Naive B cell (primary cell): ENCODE results near the gene CYBA. TPM values are rescaled to one million over a fixed set of nuclear protein-coding genes. Genes with fewer than 3 reads are reported as not detected.
A peak's percentile ranks its signal among the peaks of the same experiment; 100 is the strongest.

Experiments
- ATAC-seq, 2 donors: fragments of 150-1000 bp; cut with Tn5 transposase; 2 replicates each; pipeline ENCODE4 v1.10.0; 2021; ENCODE audit warnings: low read depth in 2 of 2, mild to moderate bottlenecking in 2 of 2, moderate library complexity in 2 of 2
- DNase-seq: peaks from one replicate; pipeline ENCODE4 v3.0.0; 2022
- H3K27ac Mint-ChIP-seq, 6 donors: one replicate each; pipeline ENCODE4 v1.8.0; 2020 to 2022; ENCODE audit warnings: mild to moderate bottlenecking in 6 of 6, mixed read lengths in 6 of 6, moderate library complexity in 5 of 6, inconsistent platforms in 2 of 6
- H3K27me3 Mint-ChIP-seq, 3 donors: one replicate each; pipeline ENCODE4 v1.8.0; 2021 to 2022; ENCODE audit warnings: mixed read lengths in 3 of 3, mild to moderate bottlenecking in 1 of 3
- H3K36me3 Mint-ChIP-seq, 2 donors: one replicate each; pipeline ENCODE4 v1.8.0; 2020 to 2022; ENCODE audit warnings: mixed read lengths in 2 of 2, inconsistent platforms in 1 of 2, mild to moderate bottlenecking in 1 of 2
- H3K4me1 Mint-ChIP-seq, 3 donors: one replicate each; pipeline ENCODE4 v1.8.0; 2020 to 2022; ENCODE audit warnings: mixed read lengths in 3 of 3, inconsistent platforms in 1 of 3, mild to moderate bottlenecking in 1 of 3, moderate library complexity in 1 of 3
- H3K4me3 Mint-ChIP-seq, 8 donors: one replicate each; pipeline ENCODE4 v1.8.0; 2020 to 2022; ENCODE audit warnings: mild to moderate bottlenecking in 8 of 8, mixed read lengths in 8 of 8, moderate library complexity in 8 of 8, inconsistent platforms in 2 of 8
- H3K9me3 Mint-ChIP-seq, 7 donors: one replicate each; pipeline ENCODE4 v1.8.0; 2020 to 2022; ENCODE audit warnings: mixed read lengths in 7 of 7, mild to moderate bottlenecking in 5 of 7, inconsistent platforms in 2 of 7, moderate library complexity in 1 of 7
- polyA plus RNA-seq, 6 donors: library from polyadenylated mRNA; unstranded; fragments of 300-500 nt; fragmentation: Illumina TruSeq; gene quantifications; one replicate each; pipeline ENCODE4 v1.2.3, GENCODE V29; 2021; ENCODE audit warnings: low read depth in 6 of 6

Gene CYBA
- polyA plus RNA-seq, 6 donors from 2014 or later, result 1,408 to 2,468 (median 1,616) TPM

GRCh38 chr16:88691924-88692560 is 41.2 kb upstream of the CYBA start:
- Mint-ChIP-seq H3K27me3 (no peaks in the 10 kb centered on the region), H3K4me1 (peaks cover 15 to 31% (median 29%) of the 10 kb centered on the region in 3 donors), H3K9me3 (no peaks in the 10 kb centered on the region), H3K36me3 (no peaks in the 10 kb centered on the region), H3K27ac (peak overlapping the region in 3 of 6 donors; percentile 26 to 90 (median 77)), H3K4me3 (peak overlapping the region in 7 of 8 donors; percentile 36 to 84 (median 61))
- ATAC-seq (peak; percentile 70 to 74), DNase-seq (peak; percentile 44)

GRCh38 chr16:88691129-88691813 is 40.4 kb upstream of the CYBA start:
- DNase-seq (no peak), ATAC-seq (peak in 1 of 2 donors; percentile 3)
- Mint-ChIP-seq H3K4me3 (peak overlapping the region in 5 of 8 donors; percentile 21 to 52 (median 42)), H3K9me3 (no peaks in the 10 kb centered on the region), H3K27ac (peak overlapping the region in 2 of 6 donors; percentile 62 to 65), H3K27me3 (no peaks in the 10 kb centered on the region), H3K36me3 (no peaks in the 10 kb centered on the region), H3K4me1 (peaks cover 15 to 31% (median 29%) of the 10 kb centered on the region in 3 donors)

GRCh38 chr16:88690341-88691128 is 39.7 kb upstream of the CYBA start:
- no peak for ATAC-seq
- H3K36me3 Mint-ChIP-seq, result no peaks in the 10 kb centered on the region
- H3K27ac Mint-ChIP-seq, result peak overlapping the region in 2 of 6 donors; percentile 15 to 65
- H3K4me1 Mint-ChIP-seq, result peaks cover 15 to 31% (median 29%) of the 10 kb centered on the region in 3 donors
- H3K27me3 Mint-ChIP-seq, result no peaks in the 10 kb centered on the region
- no peak for DNase-seq
- H3K4me3 Mint-ChIP-seq, result peak overlapping the region in 5 of 8 donors; percentile 29 to 76 (median 43)
- no peaks in the 10 kb centered on the region for H3K9me3 Mint-ChIP-seq

GRCh38 chr16:88688013-88688778 is 37.3 kb upstream of the CYBA start:
- ATAC-seq (no peak), DNase-seq (no peak)
- Mint-ChIP-seq H3K9me3 (no peaks in the 10 kb centered on the region), H3K27ac (peak overlapping the region in 3 of 6 donors; percentile 53 to 81 (median 72)), H3K4me1 (peaks cover 16 to 54% (median 43%) of the 10 kb centered on the region in 3 donors), H3K27me3 (no peaks in the 10 kb centered on the region), H3K36me3 (no peaks in the 10 kb centered on the region), H3K4me3 (peak overlapping the region in 5 of 8 donors; percentile 15 to 74 (median 42))

DNA sequence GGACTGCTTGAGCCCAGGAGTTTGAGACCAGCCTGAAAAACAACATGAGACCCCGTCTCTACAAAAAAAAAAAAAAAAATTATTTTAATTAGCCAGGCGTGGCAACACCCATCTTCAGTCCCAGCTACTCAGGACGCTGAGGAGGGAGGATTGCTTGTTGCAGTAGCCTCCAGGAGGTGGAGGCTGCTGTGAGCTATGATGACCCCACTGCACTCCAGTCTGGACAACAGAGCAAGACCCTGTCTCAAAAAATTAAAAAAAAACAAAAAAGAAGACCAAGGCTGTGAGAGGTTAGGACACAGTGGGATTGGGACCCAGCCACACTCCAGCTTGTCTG is 36.8 kb upstream of the CYBA start:
- peaks cover 16 to 54% (median 39%) of the 10 kb centered on the region in 3 donors for H3K4me1 Mint-ChIP-seq
- no peaks in the 10 kb centered on the region for H3K36me3 Mint-ChIP-seq
- H3K27ac Mint-ChIP-seq, result no peak overlapping the region
- DNase-seq, result no peak
- no peaks in the 10 kb centered on the region for H3K27me3 Mint-ChIP-seq
- ATAC-seq, result no peak
- peak overlapping the region in 4 of 8 donors; percentile 39 to 74 (median 68) for H3K4me3 Mint-ChIP-seq
- H3K9me3 Mint-ChIP-seq, result no peaks in the 10 kb centered on the region

- Mint-ChIP-seq H3K4me1 (peaks cover 20 to 53% (median 39%) of the 10 kb centered on the region in 3 donors), H3K36me3 (no peaks in the 10 kb centered on the region), H3K4me3 (peak overlapping the region in 7 of 8 donors; percentile 15 to 83 (median 75)), H3K9me3 (no peaks in the 10 kb centered on the region), H3K27ac (no peak overlapping the region), H3K27me3 (no peaks in the 10 kb centered on the region)
- no peak for ATAC-seq
- DNase-seq, result no peak
These were observed 36.4 kb upstream of the CYBA start for GRCh38 chr16:88687254-88687576.

DNA sequence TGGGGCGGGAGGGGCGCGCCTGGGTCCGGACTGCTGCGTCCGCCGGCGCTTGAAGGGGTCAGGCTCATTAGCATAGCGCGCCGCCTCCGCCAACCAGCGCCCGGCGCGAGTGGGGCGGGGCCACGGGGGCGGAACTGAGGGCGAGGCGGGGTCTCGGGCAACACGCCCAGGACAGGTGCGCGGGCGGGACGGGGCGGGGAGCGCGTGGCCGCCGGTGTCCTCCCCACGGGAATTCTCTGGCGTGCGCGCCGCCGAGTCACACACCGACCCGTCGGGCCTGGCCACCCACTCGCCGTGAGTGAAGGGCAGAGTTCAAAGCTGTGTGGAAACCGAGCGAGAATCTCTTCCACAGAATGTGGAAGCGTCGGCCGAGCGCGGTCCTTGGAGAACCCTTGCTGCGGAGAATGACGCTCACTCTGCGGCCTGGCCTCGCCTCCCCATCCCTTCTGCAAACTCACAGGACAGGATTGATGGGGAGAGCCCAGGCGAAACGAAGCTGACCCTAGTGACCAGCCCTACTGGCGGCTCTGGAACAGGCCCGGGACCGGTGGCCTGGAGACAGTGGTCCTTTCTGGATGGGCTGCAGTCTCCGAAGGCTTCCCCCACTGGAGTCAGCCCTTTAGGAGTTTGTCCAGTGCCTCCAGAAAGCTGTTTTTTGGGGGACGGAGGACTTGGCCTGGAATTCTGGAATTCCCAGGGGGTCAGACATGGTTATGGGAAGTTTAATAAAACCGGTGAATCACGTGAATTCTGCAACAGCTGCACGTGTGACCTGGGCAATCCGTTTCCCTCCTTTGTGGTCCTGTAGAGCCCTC is 35.8 kb upstream of the CYBA start, which contains the start of gene SNAI3:
Gene SNAI3 (minus strand): TSS at position 69 of the 815 bp plus-strand sequence. CDS start 101 bp downstream, outside the sequence.
- H3K27me3 Mint-ChIP-seq, result no peaks in the 10 kb centered on the region
- H3K27ac Mint-ChIP-seq, result peak within 1 kb of the TSS in 2 of 6 donors; percentile 53 to 88
- H3K4me3 Mint-ChIP-seq, result peak within 1 kb of the TSS; percentile 77 to 94 (median 85)
- H3K36me3 Mint-ChIP-seq, result no peaks in the 10 kb centered on the region
- peak; percentile 66 to 67 for ATAC-seq
- no peaks in the 10 kb centered on the region for H3K9me3 Mint-ChIP-seq
- DNase-seq, result peak; percentile 90
- H3K4me1 Mint-ChIP-seq, result peaks cover 22 to 53% (median 39%) of the 10 kb centered on the region in 3 donors

- DNase-seq, result no peak
These were observed 35.2 kb upstream of the CYBA start for GRCh38 chr16:88686062-88686438.

DNA sequence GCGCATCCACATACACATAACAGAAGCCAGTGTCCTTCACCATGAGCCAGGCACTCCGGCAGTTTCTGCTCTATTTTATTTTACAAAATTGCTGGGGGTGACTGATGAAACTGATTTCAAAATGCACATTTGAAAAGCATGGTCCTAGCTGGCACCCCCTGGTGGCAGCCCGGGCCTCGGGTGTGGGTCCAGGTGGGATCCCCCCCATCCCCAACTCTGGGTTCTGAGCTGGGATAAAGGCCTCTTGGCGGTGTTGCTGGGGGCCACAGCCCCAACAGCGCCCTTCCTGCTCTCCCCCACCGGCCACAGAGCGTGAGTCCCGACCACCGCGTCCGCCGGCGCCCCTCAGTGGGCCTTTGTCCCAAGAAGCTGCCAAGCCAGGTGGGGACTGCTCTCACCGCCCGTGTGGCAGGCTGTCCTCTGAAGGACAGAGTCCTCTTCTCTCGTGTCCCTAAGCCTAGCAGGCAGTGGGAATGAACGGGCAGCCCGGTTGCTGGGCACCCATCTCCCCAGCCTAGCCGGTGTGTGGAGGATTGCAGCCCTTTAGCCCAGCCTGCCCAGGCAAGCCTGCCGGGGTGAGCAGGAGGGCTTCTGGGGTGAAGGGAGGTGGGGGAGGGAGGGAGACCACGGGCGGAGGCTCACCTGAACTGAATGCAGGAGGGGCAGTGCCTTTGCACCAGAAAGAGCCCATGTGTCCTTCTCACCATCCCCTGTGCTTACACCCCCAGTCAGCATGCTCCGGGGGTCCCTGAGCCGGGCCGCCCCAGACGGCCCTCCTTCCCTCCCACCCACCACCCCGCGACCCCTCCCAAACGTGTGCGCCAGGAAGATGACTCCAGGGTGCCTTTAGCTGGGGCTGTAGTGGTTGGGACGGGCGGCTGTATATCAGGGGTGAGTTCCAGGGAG is 34.6 kb upstream of the CYBA start:
- Mint-ChIP-seq H3K4me1 (peaks cover 22 to 51% (median 39%) of the 10 kb centered on the region in 3 donors), H3K36me3 (no peaks in the 10 kb centered on the region), H3K4me3 (peak overlapping the region; percentile 77 to 94 (median 85)), H3K27ac (peak overlapping the region in 1 of 6 donors; percentile 88), H3K9me3 (no peaks in the 10 kb centered on the region), H3K27me3 (no peaks in the 10 kb centered on the region)
- peak; percentile 10 to 19 for ATAC-seq
- DNase-seq, result peak; percentile 59

More at GRCh38 chr16:88686062-88686438, 35.2 kb upstream of the CYBA start:
- Mint-ChIP-seq H3K27ac (peak overlapping the region in 1 of 6 donors; percentile 86), H3K27me3 (no peaks in the 10 kb centered on the region), H3K36me3 (no peaks in the 10 kb centered on the region), H3K4me3 (peak overlapping the region; percentile 77 to 94 (median 85)), H3K4me1 (peaks cover 24 to 53% (median 39%) of the 10 kb centered on the region in 3 donors), H3K9me3 (no peaks in the 10 kb centered on the region)
- peak; percentile 13 to 15 for ATAC-seq

- peak overlapping the region in 6 of 8 donors; percentile 77 to 92 (median 84) for H3K4me3 Mint-ChIP-seq
- H3K27me3 Mint-ChIP-seq, result no peaks in the 10 kb centered on the region
- no peaks in the 10 kb centered on the region for H3K9me3 Mint-ChIP-seq
- no peaks in the 10 kb centered on the region for H3K36me3 Mint-ChIP-seq
- no peak for DNase-seq
- H3K4me1 Mint-ChIP-seq, result peaks cover 21 to 50% (median 37%) of the 10 kb centered on the region in 3 donors
- H3K27ac Mint-ChIP-seq, result peak overlapping the region in 1 of 6 donors; percentile 56
- no peak for ATAC-seq
These were observed 33.8 kb upstream of the CYBA start for GRCh38 chr16:88684569-88685155.
